Stimulated activated naive B cell treated with anti-CD40 and anti-IgM and Interleukin-4, amounts not matched to agents 10 μg/mL and 1 μg/mL and 100 μg/mL, for 72 hours (primary cell): Measurements from ENCODE around the gene ZNF784.

Experiments used
- ATAC-seq, 2 donors: fragments of 150-1000 bp; cut with Tn5 transposase; replicated peaks; 2 replicates each; pipeline ENCODE4 v1.10.0; 2021; ENCODE audit warnings: moderate library complexity in 1 of 2
- DNase-seq: peaks from one replicate; pipeline ENCODE4 v3.0.0; 2021
- H3K27ac Mint-ChIP-seq: one replicate; pipeline ENCODE4 v1.8.0; 2022; ENCODE audit warnings: mild to moderate bottlenecking, mixed read lengths
- H3K27me3 Mint-ChIP-seq, 2 donors: one replicate each; pipeline ENCODE4 v1.8.0; 2022; ENCODE audit warnings: mixed read lengths in 2 of 2
- H3K36me3 Mint-ChIP-seq, 2 donors: one replicate each; pipeline ENCODE4 v1.8.0; 2022; ENCODE audit warnings: mixed read lengths in 2 of 2, mild to moderate bottlenecking in 1 of 2
- H3K4me1 Mint-ChIP-seq, 2 donors: one replicate each; pipeline ENCODE4 v1.8.0; 2022; ENCODE audit warnings: mixed read lengths in 2 of 2, mild to moderate bottlenecking in 1 of 2
- H3K4me3 Mint-ChIP-seq, 2 donors: one replicate each; pipeline ENCODE4 v1.8.0; 2022; ENCODE audit warnings: mild to moderate bottlenecking in 2 of 2, mixed read lengths in 2 of 2, moderate library complexity in 1 of 2
- H3K9me3 Mint-ChIP-seq, 2 donors: one replicate each; pipeline ENCODE4 v1.8.0; 2022; ENCODE audit warnings: mixed read lengths in 2 of 2, mild to moderate bottlenecking in 1 of 2

ZNF784 gene

DNA sequence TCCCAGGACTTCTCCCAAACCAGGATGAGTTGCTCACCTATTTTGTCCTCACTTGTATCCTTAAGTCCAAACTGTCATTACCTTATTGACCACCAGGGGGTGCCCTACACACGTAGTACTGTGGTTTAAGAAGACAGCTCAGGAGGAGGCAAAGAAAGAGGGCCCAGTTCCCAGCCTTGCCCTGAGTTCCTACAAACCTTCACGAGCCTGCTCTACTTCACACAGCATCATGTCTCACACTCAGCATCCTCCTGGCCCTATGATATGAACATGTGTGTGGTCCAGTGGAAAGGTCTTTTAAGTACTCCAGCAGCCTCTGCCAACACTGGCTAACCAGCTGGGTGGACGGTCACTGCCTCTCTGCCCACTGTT, 8.1 kb upstream of the ZNF784 start:
- H3K27ac Mint-ChIP-seq, result no peak overlapping the region
- DNase-seq, result peak; percentile 81
- ATAC-seq, result peak; percentile 53 to 60
- peaks cover 22 to 25% of the 10 kb centered on the region in 2 donors for H3K36me3 Mint-ChIP-seq
- peaks cover 31 to 49% of the 10 kb centered on the region in 2 donors for H3K4me1 Mint-ChIP-seq
- peaks cover 0 to 4% of the 10 kb centered on the region in 2 donors for H3K27me3 Mint-ChIP-seq
- peak overlapping the region in 1 of 2 donors; percentile 7 for H3K4me3 Mint-ChIP-seq
- H3K9me3 Mint-ChIP-seq, result no peaks in the 10 kb centered on the region

DNA sequence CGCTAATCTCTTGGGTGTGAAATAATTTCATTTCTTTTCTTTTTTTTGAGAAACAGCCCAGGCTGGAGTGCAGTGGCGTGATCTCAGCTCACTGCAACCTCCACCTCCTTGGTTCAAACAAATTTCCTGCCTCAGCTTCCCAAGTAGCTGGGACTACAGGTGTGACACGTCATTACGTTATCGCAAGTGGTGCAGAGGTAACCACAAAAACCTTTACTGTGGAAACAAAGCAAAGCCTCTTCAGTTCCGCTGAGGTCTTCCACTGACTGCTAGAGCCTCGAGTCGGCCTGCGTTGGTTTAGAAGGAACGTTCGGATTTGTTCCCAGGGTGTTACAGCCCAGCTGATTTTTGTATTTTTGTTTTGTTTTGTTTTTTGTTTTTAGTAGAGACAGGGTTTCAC, 2.0 kb upstream of the ZNF784 start:
- ATAC-seq (no peak), DNase-seq (no peak)
- Mint-ChIP-seq H3K9me3 (peaks cover 2 to 3% of the 10 kb centered on the region in 2 donors), H3K4me3 (no peak overlapping the region), H3K36me3 (peaks cover 0 to 9% of the 10 kb centered on the region in 2 donors), H3K27me3 (peaks cover 0 to 4% of the 10 kb centered on the region in 2 donors), H3K27ac (no peak overlapping the region), H3K4me1 (peaks cover 8 to 18% of the 10 kb centered on the region in 2 donors)

- Mint-ChIP-seq H3K27ac (peak overlapping the region; percentile 99), H3K27me3 (peaks cover 0 to 4% of the 10 kb centered on the region in 2 donors), H3K9me3 (peaks cover 2 to 3% of the 10 kb centered on the region in 2 donors), H3K4me1 (peaks cover 8 to 25% of the 10 kb centered on the region in 2 donors), H3K36me3 (peaks cover 4 to 21% of the 10 kb centered on the region in 2 donors), H3K4me3 (peak overlapping the region; percentile 91 to 97)
- DNase-seq, result no peak
- no peak for ATAC-seq
Measured at GRCh38 chr19:55625004-55625326, 599 bp upstream of the ZNF784 start.

- H3K4me3 Mint-ChIP-seq, result peak overlapping the region; percentile 91 to 97
- H3K4me1 Mint-ChIP-seq, result peaks cover 9 to 25% of the 10 kb centered on the region in 2 donors
- DNase-seq (no peak), ATAC-seq (no peak)
- no peak overlapping the region for H3K27ac Mint-ChIP-seq
- H3K27me3 Mint-ChIP-seq, result peaks cover 0 to 4% of the 10 kb centered on the region in 2 donors
- H3K9me3 Mint-ChIP-seq, result peaks cover 2 to 3% of the 10 kb centered on the region in 2 donors
- H3K36me3 Mint-ChIP-seq, result peaks cover 6 to 23% of the 10 kb centered on the region in 2 donors
Measured at GRCh38 chr19:55623561-55623960, 805 bp downstream of the ZNF784 start.

GRCh38 chr19:55623130-55623529, 1.2 kb downstream of the ZNF784 start:
- H3K4me1 Mint-ChIP-seq, result peaks cover 10 to 25% of the 10 kb centered on the region in 2 donors
- peaks cover 7 to 25% of the 10 kb centered on the region in 2 donors for H3K36me3 Mint-ChIP-seq
- ATAC-seq, result no peak
- H3K27ac Mint-ChIP-seq, result no peak overlapping the region
- no peak for DNase-seq
- H3K4me3 Mint-ChIP-seq, result no peak overlapping the region
- H3K27me3 Mint-ChIP-seq, result peaks cover 0 to 2% of the 10 kb centered on the region in 2 donors
- H3K9me3 Mint-ChIP-seq, result peaks cover 2 to 3% of the 10 kb centered on the region in 2 donors

DNA sequence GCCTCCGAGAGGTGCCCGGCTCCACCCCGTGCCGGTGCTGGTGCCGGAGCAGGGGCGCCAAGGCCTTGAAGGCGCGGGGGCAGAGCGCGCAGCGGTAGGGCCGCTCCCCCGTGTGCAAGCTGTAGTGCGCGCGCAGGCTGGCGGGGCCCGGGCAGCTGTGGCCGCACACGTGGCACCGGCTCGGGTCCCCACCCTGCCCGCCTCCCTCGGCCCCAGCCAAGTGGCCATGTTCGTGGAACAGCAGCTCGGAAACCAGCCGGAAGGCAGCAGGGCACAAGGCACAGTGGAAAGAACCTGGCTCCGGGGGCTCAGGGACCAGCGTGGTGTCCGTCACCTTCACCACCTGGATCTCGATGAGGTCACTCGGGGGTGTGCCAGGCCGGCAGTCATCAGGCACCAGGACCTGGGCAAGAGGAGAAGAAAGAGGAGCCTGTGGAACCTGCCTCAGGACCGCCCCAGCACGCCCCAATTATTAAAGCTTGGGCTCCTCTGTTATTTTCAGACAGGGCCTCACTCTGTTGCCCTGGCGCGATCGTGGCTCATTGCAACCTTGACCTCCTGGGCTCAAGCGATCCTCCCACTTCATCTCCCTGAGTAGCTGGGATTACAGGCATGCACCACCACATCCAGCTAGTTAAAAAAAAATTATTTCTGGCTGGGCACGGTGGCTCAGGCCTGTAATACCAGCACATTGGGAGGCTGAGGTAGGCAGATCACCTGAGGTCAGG, 2.0 kb downstream of the ZNF784 start:
- peaks cover 10 to 25% of the 10 kb centered on the region in 2 donors for H3K4me1 Mint-ChIP-seq

DNA sequence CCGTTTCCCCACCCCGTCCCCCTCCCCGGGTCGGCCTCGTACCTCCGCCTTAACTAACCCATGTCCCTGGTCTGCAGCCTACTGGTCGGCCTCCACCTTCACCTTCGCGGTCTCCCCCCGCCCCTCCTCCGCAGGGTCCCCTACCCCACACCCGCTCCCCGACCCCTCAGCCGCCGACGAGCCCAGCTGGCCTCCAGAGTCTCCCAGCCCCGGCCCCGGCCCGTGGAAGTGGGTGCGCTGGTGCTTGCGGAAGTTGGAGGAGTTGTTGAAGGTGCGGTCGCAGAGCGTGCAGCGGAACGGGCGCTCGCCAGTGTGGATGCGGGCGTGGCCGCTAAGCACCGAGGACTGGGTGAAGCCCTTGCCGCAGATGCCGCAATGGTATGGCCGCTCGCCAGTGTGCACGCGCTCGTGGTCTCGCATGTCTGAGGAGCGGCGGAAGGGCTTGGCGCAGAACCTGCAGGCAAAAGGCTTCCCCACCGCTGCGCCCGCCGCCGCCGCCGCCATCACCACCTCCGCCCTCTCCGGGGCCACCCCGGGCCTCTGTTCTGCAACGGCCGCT, 2.6 kb downstream of the ZNF784 start:
- peak overlapping the region; percentile 47 for H3K27ac Mint-ChIP-seq
- no peak overlapping the region for H3K4me3 Mint-ChIP-seq
- peaks cover 2 to 3% of the 10 kb centered on the region in 2 donors for H3K9me3 Mint-ChIP-seq
- no peaks in the 10 kb centered on the region for H3K27me3 Mint-ChIP-seq
- no peak for ATAC-seq
- peaks cover 16 to 35% of the 10 kb centered on the region in 2 donors for H3K36me3 Mint-ChIP-seq
- H3K4me1 Mint-ChIP-seq, result peaks cover 10 to 25% of the 10 kb centered on the region in 2 donors
- DNase-seq, result no peak

More for the DNA sequence above, 2.0 kb downstream of the ZNF784 start:
- peaks cover 2 to 3% of the 10 kb centered on the region in 2 donors for H3K9me3 Mint-ChIP-seq
- H3K27ac Mint-ChIP-seq, result peak overlapping the region; percentile 87
- peaks cover 10 to 29% of the 10 kb centered on the region in 2 donors for H3K36me3 Mint-ChIP-seq
- H3K4me3 Mint-ChIP-seq, result no peak overlapping the region
- ATAC-seq (no peak), DNase-seq (no peak)
- no peaks in the 10 kb centered on the region for H3K27me3 Mint-ChIP-seq

- H3K4me3 Mint-ChIP-seq, result no peak overlapping the region
- DNase-seq (no peak), ATAC-seq (no peak)
- peaks cover 2 to 3% of the 10 kb centered on the region in 2 donors for H3K9me3 Mint-ChIP-seq
- peaks cover 10 to 25% of the 10 kb centered on the region in 2 donors for H3K4me1 Mint-ChIP-seq
- peaks cover 19 to 38% of the 10 kb centered on the region in 2 donors for H3K36me3 Mint-ChIP-seq
- H3K27me3 Mint-ChIP-seq, result no peaks in the 10 kb centered on the region
- peak overlapping the region; percentile 47 for H3K27ac Mint-ChIP-seq
Measured at GRCh38 chr19:55621205-55621672, 3.1 kb downstream of the ZNF784 start.

- Mint-ChIP-seq H3K27ac (no peak overlapping the region), H3K4me3 (no peak overlapping the region), H3K4me1 (peaks cover 10 to 25% of the 10 kb centered on the region in 2 donors), H3K27me3 (no peaks in the 10 kb centered on the region), H3K36me3 (peaks cover 19 to 38% of the 10 kb centered on the region in 2 donors), H3K9me3 (peaks cover 2 to 3% of the 10 kb centered on the region in 2 donors)
- no peak for DNase-seq
- no peak for ATAC-seq
Measured at GRCh38 chr19:55620410-55621204, 3.8 kb downstream of the ZNF784 start.

- H3K4me3 Mint-ChIP-seq, result no peak overlapping the region
- no peaks in the 10 kb centered on the region for H3K27me3 Mint-ChIP-seq
- ATAC-seq (no peak), DNase-seq (no peak)
- H3K27ac Mint-ChIP-seq, result no peak overlapping the region
- peaks cover 7 to 18% of the 10 kb centered on the region in 2 donors for H3K4me1 Mint-ChIP-seq
- H3K36me3 Mint-ChIP-seq, result peaks cover 22 to 40% of the 10 kb centered on the region in 2 donors
- H3K9me3 Mint-ChIP-seq, result peaks cover 2 to 3% of the 10 kb centered on the region in 2 donors
Measured at GRCh38 chr19:55619286-55619685, 5.1 kb downstream of the ZNF784 start.

DNA sequence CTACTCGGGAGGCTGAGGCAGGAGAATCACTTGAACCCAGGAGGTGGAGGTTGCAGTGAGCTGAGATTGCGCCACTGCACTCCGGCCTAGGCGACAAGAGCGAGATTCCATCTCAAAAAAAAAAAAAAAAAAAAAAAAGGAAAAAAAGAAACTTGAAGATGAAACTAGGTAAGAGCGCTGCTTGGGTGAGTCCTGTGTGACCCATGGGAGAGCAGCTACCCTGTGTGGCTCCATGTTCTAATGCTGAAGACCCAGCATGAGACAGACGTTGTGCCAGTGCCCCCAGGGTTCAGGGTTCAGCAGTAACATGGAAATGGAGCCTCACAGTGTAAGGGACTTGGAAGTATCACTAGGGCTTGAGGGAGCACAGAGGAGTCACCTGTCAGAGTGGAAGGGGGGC, 5.9 kb downstream of the ZNF784 start:
- peak overlapping the region; percentile 59 for H3K27ac Mint-ChIP-seq
- no peaks in the 10 kb centered on the region for H3K9me3 Mint-ChIP-seq
- H3K36me3 Mint-ChIP-seq, result peaks cover 25 to 41% of the 10 kb centered on the region in 2 donors
- H3K27me3 Mint-ChIP-seq, result no peaks in the 10 kb centered on the region
- H3K4me1 Mint-ChIP-seq, result peaks cover 2 to 10% of the 10 kb centered on the region in 2 donors
- DNase-seq, result no peak
- no peak overlapping the region for H3K4me3 Mint-ChIP-seq
- ATAC-seq, result no peak

DNA sequence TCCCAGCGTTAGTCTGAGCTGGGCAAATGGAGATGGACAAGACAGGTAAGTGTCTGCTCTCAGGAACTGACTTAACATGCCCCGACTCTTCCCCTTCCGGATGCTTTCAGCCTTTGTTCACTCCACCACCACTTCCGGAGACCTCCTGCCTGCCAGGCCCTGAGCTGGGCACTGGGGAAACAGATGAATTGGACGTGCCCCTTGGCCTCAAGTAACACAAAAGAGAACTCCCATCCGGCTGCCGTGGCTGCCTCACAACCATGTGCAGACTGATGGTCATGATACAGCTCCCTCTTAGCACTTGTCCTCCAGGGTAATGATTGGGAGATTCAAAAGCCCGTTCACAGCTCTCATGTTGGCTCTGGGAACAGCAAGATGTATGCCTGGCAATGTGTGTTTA, 6.9 kb downstream of the ZNF784 start:
- Mint-ChIP-seq H3K9me3 (no peaks in the 10 kb centered on the region), H3K36me3 (peaks cover 34 to 48% of the 10 kb centered on the region in 2 donors), H3K27me3 (no peaks in the 10 kb centered on the region), H3K27ac (no peak overlapping the region), H3K4me3 (no peak overlapping the region), H3K4me1 (peaks cover 9 to 19% of the 10 kb centered on the region in 2 donors)
- no peak for ATAC-seq
- no peak for DNase-seq

- H3K27me3 Mint-ChIP-seq, result no peaks in the 10 kb centered on the region
- peaks cover 34 to 48% of the 10 kb centered on the region in 2 donors for H3K36me3 Mint-ChIP-seq
- no peak overlapping the region for H3K27ac Mint-ChIP-seq
- H3K9me3 Mint-ChIP-seq, result no peaks in the 10 kb centered on the region
- ATAC-seq (no peak), DNase-seq (no peak)
- no peak overlapping the region for H3K4me3 Mint-ChIP-seq
- H3K4me1 Mint-ChIP-seq, result peaks cover 19 to 29% of the 10 kb centered on the region in 2 donors
Measured at GRCh38 chr19:55616395-55616875, 7.9 kb downstream of the ZNF784 start.
